MM.1S (cell line): ENCODE measurements around the gene EXOC3L1.

Experiments
- CTCF ChIP-seq: fragments of 300-600 bp; sonication (generic); IDR thresholded peaks from 2 replicates; pipeline ENCODE4 v1.5.1; 2016; ENCODE audit warnings: antibody characterized with exemption, low read length, mixed read lengths
- EZH2 ChIP-seq: fragments of 300-600 bp; sonication (generic); optimal IDR thresholded peaks from 2 replicates; pipeline ENCODE3; 2017; ENCODE audit warnings: low read depth, mild to moderate bottlenecking, antibody characterized with exemption, low read length, mixed read lengths
- EZH2phosphoT487 ChIP-seq: fragments of 300-600 bp; sonication (generic); IDR thresholded peaks from 2 replicates; pipeline ENCODE4 v1.6.1; 2018; ENCODE audit warnings: antibody characterized with exemption, low read length

GRCh38 chr16:67238806-67239470 is 49.0 kb upstream of the EXOC3L1 start:
- TF ChIP-seq EZH2 (no peak), EZH2phosphoT487 (no peak), CTCF (no peak)
